Islet of Langerhans (tissue), 1 donor: ENCODE measurements around the gene HTT-AS.
A peak's percentile ranks its signal among the peaks of the same experiment; 100 is the strongest.
"Not testable (repeated sequence)": the region's sequence is repeated elsewhere in the genome, so short reads cannot be mapped to it uniquely, and the experiment has no call there.

ENCODE experiments used
- FAIRE-seq: peaks from one replicate; lab custom pipeline; 2011; peaks lifted over from hg19 to GRCh38; lab: Jason Lieb, UNC

The HTT-AS gene

GRCh38 chr4:3051141-3051897 lies 23.0 kb downstream of the HTT-AS start:
- not testable (repeated sequence) for FAIRE-seq

- FAIRE-seq = peak; percentile 91
Measured at GRCh38 chr4:3047464-3048286, 26.7 kb downstream of the HTT-AS start.

GRCh38 chr4:3046623-3047022 lies 27.7 kb downstream of the HTT-AS start:
- no peak for FAIRE-seq

- no peak for FAIRE-seq
Measured at GRCh38 chr4:3046162-3046561, 28.2 kb downstream of the HTT-AS start.

- no peak for FAIRE-seq
Measured at GRCh38 chr4:3044870-3045819, 29.2 kb downstream of the HTT-AS start.

- FAIRE-seq = no peak
Measured at GRCh38 chr4:3043282-3044020, 30.9 kb downstream of the HTT-AS start.

GRCh38 chr4:3042226-3042625 lies 32.1 kb downstream of the HTT-AS start:
- FAIRE-seq = no peak

GRCh38 chr4:3041192-3042142 lies 32.9 kb downstream of the HTT-AS start:
- FAIRE-seq = no peak

- no peak for FAIRE-seq
Measured at GRCh38 chr4:3040452-3041191, 33.7 kb downstream of the HTT-AS start.

GRCh38 chr4:3039706-3040366 lies 34.5 kb downstream of the HTT-AS start:
- no peak for FAIRE-seq

GRCh38 chr4:3037957-3038461 lies 36.3 kb downstream of the HTT-AS start:
- no peak for FAIRE-seq

- FAIRE-seq = no peak
Measured at GRCh38 chr4:3036131-3036952, 38.0 kb downstream of the HTT-AS start.

- no peak for FAIRE-seq
Measured at GRCh38 chr4:3035674-3036073, 38.7 kb downstream of the HTT-AS start.

- FAIRE-seq = no peak
Measured at GRCh38 chr4:3035249-3035648, 39.1 kb downstream of the HTT-AS start.

- no peak for FAIRE-seq
Measured at GRCh38 chr4:3034231-3034630, 40.1 kb downstream of the HTT-AS start.

- FAIRE-seq = no peak
Measured at GRCh38 chr4:3031357-3032082, 42.8 kb downstream of the HTT-AS start.

- no peak for FAIRE-seq
Measured at GRCh38 chr4:3030566-3031356, 43.6 kb downstream of the HTT-AS start.
